Cardiac fibroblast (primary cell): ENCODE results near the gene UBR7.
A peak's percentile ranks its signal among the peaks of the same experiment; 100 is the strongest.
"Not testable (repeated sequence)": the region's sequence is repeated elsewhere in the genome, so short reads cannot be mapped to it uniquely, and the experiment has no call there.

Experiments used
- DNase-seq, 2 donors: peaks; one replicate each; pipeline versions ENCODE4 v3.0.0 to v3.0.0-alpha.2; 2010; ENCODE audit warnings: low read depth in 2 of 2
- H3K4me3 ChIP-seq, 2 donors: replicated peaks in 1 of 2; 1 replicate in 1 of 2; 2 replicates in 1 of 2; pipeline ENCODE4 v1.5.1; 2011; ENCODE audit warnings: low read depth in 2 of 2, low read length in 2 of 2, mild to moderate bottlenecking in 2 of 2, moderate library complexity in 1 of 2
- CTCF ChIP-seq: IDR thresholded peaks from one replicate; pipeline ENCODE4 v1.5.1; 2011; ENCODE audit warnings: low read depth, mild to moderate bottlenecking, low read length, inconsistent platforms

UBR7 gene

GRCh38 chr14:93206793-93207467 is at the start of gene UBR7, which contains the start of gene GON7:
Gene UBR7 (plus strand): TSS chr14:93207256. CDS start chr14:93207292, 36 bp downstream.
Gene GON7 (minus strand): TSS chr14:93207065. CDS start chr14:93207037, 28 bp downstream.
- TF ChIP-seq CTCF = no peak
- DNase-seq = peak; percentile 97
- H3K4me3 ChIP-seq = peak within 1 kb of the TSS; percentile 91 to 95

- not testable (repeated sequence) for H3K4me3 ChIP-seq, DNase-seq
Measured at GRCh38 chr14:93158349-93158748, 48.7 kb upstream of the UBR7 start.

- DNase-seq, H3K4me3 ChIP-seq: not testable (repeated sequence)
Measured at GRCh38 chr14:93159625-93160352, 47.3 kb upstream of the UBR7 start.

GRCh38 chr14:93160353-93160801 is 46.7 kb upstream of the UBR7 start:
- peak; percentile 25 to 30 for DNase-seq

GRCh38 chr14:93161411-93161940 is 45.6 kb upstream of the UBR7 start:
- no peak for TF ChIP-seq CTCF
- no peak overlapping the region for H3K4me3 ChIP-seq
- no peak for DNase-seq

More at GRCh38 chr14:93160353-93160801, 46.7 kb upstream of the UBR7 start:
- peak; percentile 56 for TF ChIP-seq CTCF
- H3K4me3 ChIP-seq = no peak overlapping the region

GRCh38 chr14:93163564-93163963 is 43.5 kb upstream of the UBR7 start:
- no peak for DNase-seq
- H3K4me3 ChIP-seq = no peak overlapping the region
- TF ChIP-seq CTCF = no peak

DNA sequence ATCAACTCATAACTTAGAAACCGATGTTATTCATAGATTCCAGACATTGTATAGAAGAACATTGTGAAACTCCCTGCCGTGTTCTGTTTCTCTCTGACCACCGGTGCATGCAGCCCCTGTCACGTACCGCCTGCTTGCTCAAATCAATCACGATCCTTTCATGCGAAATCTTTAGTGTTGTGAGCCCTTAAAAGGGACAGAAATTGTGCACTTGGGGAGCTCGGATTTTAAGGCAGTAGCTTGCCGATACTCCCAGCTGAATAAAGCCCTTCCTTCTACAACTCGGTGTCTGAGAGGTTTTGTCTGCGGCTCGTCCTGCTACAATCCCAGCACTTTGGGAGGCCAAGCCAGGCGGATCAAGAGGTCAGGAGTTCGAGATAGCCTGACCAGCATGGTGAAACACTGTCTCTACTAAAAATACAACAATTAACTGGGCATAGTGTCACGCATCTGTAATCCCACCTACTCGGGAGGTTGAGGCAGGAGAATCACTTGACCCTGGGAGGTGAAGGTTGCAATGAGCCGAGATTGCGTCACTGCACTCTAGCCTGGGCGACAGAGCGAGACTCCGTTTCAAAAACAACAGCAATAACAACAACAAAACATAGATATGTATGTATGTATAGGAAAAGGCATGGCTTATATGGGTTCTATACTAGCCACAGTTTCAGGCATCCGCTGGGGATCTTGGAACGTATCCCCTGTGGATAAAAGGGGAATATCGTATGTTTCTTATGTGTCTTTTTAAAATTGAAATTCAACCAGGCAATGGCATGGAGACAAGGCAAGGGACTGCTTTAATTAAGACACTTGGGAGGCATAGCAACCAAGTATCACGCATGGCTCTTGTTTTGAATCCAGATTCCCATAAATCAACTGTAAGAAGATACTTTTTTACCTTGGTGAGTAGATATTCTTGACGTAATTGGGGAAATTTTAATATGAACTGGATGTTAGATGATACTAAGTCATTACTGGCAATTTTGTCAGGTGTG is 41.5 kb upstream of the UBR7 start:
- H3K4me3 ChIP-seq, DNase-seq: not testable (repeated sequence)

DNA sequence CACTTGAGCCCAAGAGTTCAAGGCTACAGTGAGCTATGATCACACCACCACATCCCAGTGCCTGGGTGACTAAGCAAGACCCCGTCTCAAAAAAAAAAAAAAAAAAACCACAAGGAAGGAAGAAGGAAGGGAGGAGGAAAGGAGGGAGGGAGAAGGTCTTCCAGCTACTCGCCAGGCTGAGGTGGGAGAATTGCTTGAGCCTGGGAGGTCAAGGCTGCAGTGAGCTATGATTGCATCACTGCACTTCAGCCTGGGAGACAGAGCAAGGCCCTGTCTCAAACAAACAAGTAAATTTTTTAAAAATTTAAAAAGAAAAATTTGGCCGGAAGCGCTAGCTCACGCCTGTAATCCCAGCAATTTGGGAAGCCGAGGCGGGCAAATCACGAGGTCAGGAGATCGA is 38.4 kb upstream of the UBR7 start:
- not testable (repeated sequence) for H3K4me3 ChIP-seq, DNase-seq

DNA sequence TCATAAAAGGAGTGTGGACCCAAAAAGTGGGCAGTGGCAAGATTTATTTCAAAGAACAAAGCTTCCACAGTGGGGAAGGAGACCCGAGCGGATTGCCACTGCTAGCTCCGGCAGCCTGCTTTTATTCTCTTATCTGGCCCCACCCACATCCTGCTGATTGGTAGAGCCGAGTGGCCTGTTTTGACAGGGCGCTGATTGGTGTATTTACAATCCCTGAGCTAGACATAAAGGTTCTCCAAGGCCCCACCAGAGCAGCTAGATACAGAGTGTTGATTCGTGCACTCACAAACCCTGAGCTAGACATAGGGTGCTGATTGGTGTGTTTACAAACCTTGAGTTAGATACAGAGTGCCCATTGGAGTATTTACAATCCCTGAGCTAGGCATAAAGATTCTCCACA is 37.4 kb upstream of the UBR7 start:
- not testable (repeated sequence) for H3K4me3 ChIP-seq, DNase-seq

DNA sequence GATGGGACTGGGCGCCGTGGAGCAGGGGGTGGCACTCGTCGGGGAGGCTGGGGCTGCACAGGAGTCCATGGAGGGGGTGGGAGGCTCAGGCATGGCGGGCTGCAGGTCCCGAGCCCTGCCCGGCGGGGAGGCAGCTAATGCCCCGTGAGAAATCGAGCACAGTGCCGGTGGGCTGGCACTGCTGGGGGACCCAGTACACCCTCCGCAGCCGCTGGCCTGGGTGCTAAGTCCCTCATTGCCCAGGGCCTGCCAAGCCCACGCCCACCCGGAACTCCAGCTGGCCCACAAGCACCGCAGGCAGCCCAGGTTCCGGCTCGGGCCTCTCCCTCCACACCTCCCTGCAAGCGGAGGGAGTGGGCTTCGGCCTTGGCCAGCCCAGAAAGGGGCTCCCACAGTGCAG is 36.9 kb upstream of the UBR7 start:
- not testable (repeated sequence) for H3K4me3 ChIP-seq, DNase-seq
